HepG2 (cell line): ENCODE results near the gene BRD8. TPM values are rescaled to one million over a fixed set of nuclear protein-coding genes. Genes with fewer than 3 reads are reported as not detected.
A peak's percentile ranks its signal among the peaks of the same experiment; 100 is the strongest.

Source experiments
- CEBPG ChIP-seq: IDR thresholded peaks from 2 replicates; pipeline ENCODE4 v1.6.1; 2016
- MED13 ChIP-seq: sonication (generic); formaldehyde crosslinking; IDR thresholded peaks from 2 replicates; pipeline ENCODE4 v1.5.0; 2020; ENCODE audit warnings: missing genetic modification reagents
- MEIS2 ChIP-seq: sonication (generic); formaldehyde crosslinking; IDR thresholded peaks from 2 replicates; pipeline ENCODE4 v1.9.0; 2021; ENCODE audit warnings: mild to moderate bottlenecking, missing genetic modification reagents
- MLLT10 ChIP-seq: sonication (generic); formaldehyde crosslinking; IDR thresholded peaks from 2 replicates; pipeline ENCODE4 v1.4.0; 2020; ENCODE audit warnings: missing genetic modification reagents
- MTA3 ChIP-seq: sonication (generic); formaldehyde crosslinking; IDR thresholded peaks from 2 replicates; pipeline ENCODE4 v1.4.0; 2020; ENCODE audit warnings: missing genetic modification reagents
- NCOA2 ChIP-seq: sonication (generic); formaldehyde crosslinking; IDR thresholded peaks from 2 replicates; pipeline ENCODE4 v1.8.0; 2022; ENCODE audit warnings: inconsistent platforms
- PPARG ChIP-seq: conservative IDR thresholded peaks from 2 replicates; pipeline ENCODE4 v1.6.1; 2016; ENCODE audit warnings: missing biosample characterization, missing genetic modification reagents
- RFX1 ChIP-seq: fragments of 450-650 bp; IDR thresholded peaks from 2 replicates; pipeline ENCODE4 v1.6.1; 2017
- SNRNP70 ChIP-seq: fragments of 200-400 bp; formaldehyde crosslinking; IDR thresholded peaks from 2 replicates; pipeline ENCODE4 v1.6.1; 2017; ENCODE audit warnings: mild to moderate bottlenecking, low read depth, low read length, moderate library complexity
- TOE1 ChIP-seq: sonication (generic); formaldehyde crosslinking; IDR thresholded peaks from 2 replicates; pipeline ENCODE4 v1.4.0; 2020; ENCODE audit warnings: mild to moderate bottlenecking, missing genetic modification reagents
- XBP1 ChIP-seq: sonication (generic); formaldehyde crosslinking; IDR thresholded peaks from 2 replicates; pipeline ENCODE4 v1.5.0; 2020; ENCODE audit warnings: missing genetic modification reagents
- ZFP90 ChIP-seq: sonication (generic); formaldehyde crosslinking; IDR thresholded peaks from 2 replicates; pipeline ENCODE4 v1.8.0; 2022; ENCODE audit warnings: missing genetic modification reagents, mild to moderate bottlenecking, inconsistent platforms, borderline replicate concordance
- ZNF180 ChIP-seq: sonication (generic); formaldehyde crosslinking; IDR thresholded peaks from 2 replicates; pipeline ENCODE4 v1.4.0; 2020; ENCODE audit warnings: low read depth, missing genetic modification reagents, borderline replicate concordance
- ZNF343 ChIP-seq: sonication (generic); formaldehyde crosslinking; IDR thresholded peaks from 2 replicates; pipeline ENCODE4 v1.4.0; 2020; ENCODE audit warnings: mild to moderate bottlenecking, missing genetic modification reagents
- ZNF383 ChIP-seq: sonication (generic); formaldehyde crosslinking; IDR thresholded peaks from 2 replicates; pipeline ENCODE4 v1.4.0; 2020; ENCODE audit warnings: missing genetic modification reagents, mild to moderate bottlenecking, borderline replicate concordance
- ZNF451 ChIP-seq: sonication (generic); formaldehyde crosslinking; IDR thresholded peaks from 2 replicates; pipeline ENCODE4 v1.5.0; 2020; ENCODE audit warnings: mild to moderate bottlenecking, missing genetic modification reagents
- ZNF550 ChIP-seq: sonication (generic); formaldehyde crosslinking; IDR thresholded peaks from 2 replicates; pipeline ENCODE4 v1.4.0; 2020; ENCODE audit warnings: mild to moderate bottlenecking, missing genetic modification reagents, borderline replicate concordance
- ZNF558 ChIP-seq: sonication (generic); formaldehyde crosslinking; IDR thresholded peaks from 2 replicates; pipeline ENCODE4 v1.9.0; 2022; ENCODE audit warnings: mild to moderate bottlenecking, missing genetic modification reagents, borderline replicate concordance
- ZNF567 ChIP-seq: sonication (generic); formaldehyde crosslinking; IDR thresholded peaks from 2 replicates; pipeline ENCODE4 v1.8.1; 2023; ENCODE audit warnings: mild to moderate bottlenecking, missing genetic modification reagents, borderline replicate concordance
- ZNF569 ChIP-seq: sonication (generic); formaldehyde crosslinking; IDR thresholded peaks from 2 replicates; pipeline ENCODE4 v1.5.0; 2020; ENCODE audit warnings: mild to moderate bottlenecking, missing genetic modification reagents, moderate library complexity, borderline replicate concordance
- ZNF570 ChIP-seq: sonication (generic); formaldehyde crosslinking; IDR thresholded peaks from 2 replicates; pipeline ENCODE4 v1.4.0; 2020; ENCODE audit warnings: mild to moderate bottlenecking, missing genetic modification reagents, borderline replicate concordance
- ZNF703 ChIP-seq: sonication (generic); formaldehyde crosslinking; IDR thresholded peaks from 2 replicates; pipeline ENCODE4 v1.5.1; 2020; ENCODE audit warnings: missing genetic modification reagents, mild to moderate bottlenecking, moderate library complexity, borderline replicate concordance
- polyA plus RNA-seq, 8 experiments: library from polyadenylated mRNA; depleted of rRNA in 3 of 8; stranded (reverse) in 7 of 8; unstranded in 1 of 8; fragments of >200 nt; fragmentation: Illumina TruSeq in 4 of 8; extraction: Trizol in 4 of 8; gene quantifications; 2 replicates each; pipeline versions ENCODE4 v1.2.1 to v1.2.3, GENCODE V29; 2011 to 2016; ENCODE audit warnings: low read depth in 4 of 8, missing spikeins in 1 of 8, mixed read lengths in 1 of 8; ENCODE audit not compliant: insufficient read depth in 1 of 8
- total RNA-seq, 5 experiments: library from RNA; depleted of rRNA; stranded (reverse); fragments of >200 nt; fragmentation: Illumina TruSeq; extraction: Trizol; gene quantifications; 2 replicates each; pipeline ENCODE4 v1.2.3, GENCODE V29; 2016; ENCODE audit warnings: low read depth in 1 of 5
- TF ChIP-seq, protein P1 (sequence below): sonication (generic); formaldehyde crosslinking; IDR thresholded peaks from 2 replicates; pipeline ENCODE4 v1.4.0; 2020; ENCODE audit warnings: mild to moderate bottlenecking, missing genetic modification reagents
- TF ChIP-seq, protein P2 (sequence below), 2 experiments: sonication (generic) in 1 of 2; formaldehyde crosslinking in 1 of 2; IDR thresholded peaks; 2 replicates each; pipeline versions ENCODE4 v1.5.1 to v1.6.1; 2011 to 2020; ENCODE audit warnings: borderline replicate concordance in 1 of 2, low read depth in 1 of 2, low read length in 1 of 2, mild to moderate bottlenecking in 1 of 2, missing genetic modification reagents in 1 of 2, moderate library complexity in 1 of 2
- TF ChIP-seq, protein P3 (sequence below): sonication (generic); formaldehyde crosslinking; IDR thresholded peaks from 2 replicates; pipeline ENCODE4 v1.4.0; 2020; ENCODE audit warnings: missing genetic modification reagents, mild to moderate bottlenecking, borderline replicate concordance
- TF ChIP-seq, protein P4 (sequence below): sonication (generic); formaldehyde crosslinking; IDR thresholded peaks from 2 replicates; pipeline ENCODE4 v1.4.0; 2020; ENCODE audit warnings: missing genetic modification reagents

The BRD8 gene
- total and polyA plus RNA-seq, 2 of the 13 experiments (the other 11 are each of a cell fraction or from before 2014, with no cell fraction given) = 62.5 to 71.1 TPM

DNA sequence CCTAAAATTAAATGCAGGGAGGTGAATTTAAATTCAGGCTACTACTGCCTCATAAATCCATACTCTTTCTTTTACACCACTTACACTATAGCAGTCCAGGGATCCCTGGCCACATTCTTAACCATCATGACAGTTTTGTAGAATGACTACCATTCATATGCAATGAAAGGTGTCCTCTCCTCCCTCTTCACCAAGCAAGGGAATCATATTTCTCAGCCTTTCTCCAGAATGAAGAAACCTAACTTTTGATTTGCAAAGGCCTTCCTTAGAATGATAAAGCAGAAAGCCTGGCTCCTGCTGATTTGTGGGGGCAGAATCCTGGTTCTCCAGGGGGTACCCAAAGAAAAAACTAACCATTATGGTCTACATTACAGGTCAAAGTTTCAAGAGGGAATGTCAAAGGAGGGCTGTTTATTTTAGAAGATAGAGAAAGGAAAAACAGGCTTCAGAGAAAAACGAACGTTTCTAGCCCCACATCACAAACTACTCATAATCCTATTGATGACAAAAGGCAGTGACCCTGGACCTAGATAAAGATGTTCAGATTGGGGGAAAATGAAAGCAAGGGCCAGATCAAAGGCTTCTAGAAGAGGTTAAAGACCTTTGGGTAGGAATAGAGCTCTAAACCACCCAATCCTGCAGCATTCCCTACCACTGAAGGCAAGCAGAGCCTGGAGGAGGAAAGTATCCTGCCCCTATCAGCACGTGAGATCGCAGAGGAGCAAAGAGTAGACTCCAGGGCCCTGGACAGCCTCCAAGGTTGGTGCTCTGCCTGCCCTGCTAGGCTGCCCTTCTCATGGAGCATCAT is 83.1 kb downstream of the BRD8 start (continued):
- TF ChIP-seq XBP1 (CRISPR knock-in tag) = no peak
- TF ChIP-seq ZNF180 = no peak
- no peak for TF ChIP-seq RFX1
- TF ChIP-seq, protein P1, sequence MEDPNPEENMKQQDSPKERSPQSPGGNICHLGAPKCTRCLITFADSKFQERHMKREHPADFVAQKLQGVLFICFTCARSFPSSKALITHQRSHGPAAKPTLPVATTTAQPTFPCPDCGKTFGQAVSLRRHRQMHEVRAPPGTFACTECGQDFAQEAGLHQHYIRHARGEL (CRISPR knock-in tag) = no peak
- no peak for TF ChIP-seq ZNF567
- TF ChIP-seq PPARG = peak; percentile 83
- TF ChIP-seq ZNF383 (CRISPR knock-in tag) = no peak
- TF ChIP-seq MEIS2 (CRISPR knock-in tag) = 0 out of 2 replicates have a peak, but pooled peaks have one; percentile 34
- TF ChIP-seq SNRNP70 = no peak
- no peak for TF ChIP-seq TOE1 (CRISPR knock-in tag)
- TF ChIP-seq ZNF569 = no peak
- TF ChIP-seq ZNF570 = no peak
- no peak for TF ChIP-seq ZNF451 (CRISPR knock-in tag)
- no peak for TF ChIP-seq ZNF343 (CRISPR knock-in tag)
- TF ChIP-seq, protein P2, sequence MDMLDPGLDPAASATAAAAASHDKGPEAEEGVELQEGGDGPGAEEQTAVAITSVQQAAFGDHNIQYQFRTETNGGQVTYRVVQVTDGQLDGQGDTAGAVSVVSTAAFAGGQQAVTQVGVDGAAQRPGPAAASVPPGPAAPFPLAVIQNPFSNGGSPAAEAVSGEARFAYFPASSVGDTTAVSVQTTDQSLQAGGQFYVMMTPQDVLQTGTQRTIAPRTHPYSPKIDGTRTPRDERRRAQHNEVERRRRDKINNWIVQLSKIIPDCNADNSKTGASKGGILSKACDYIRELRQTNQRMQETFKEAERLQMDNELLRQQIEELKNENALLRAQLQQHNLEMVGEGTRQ (IDR thresholded peaks at IDR 0.05; ENCODE audit: low read depth, low read length) = no peak
- TF ChIP-seq, protein P2 (CRISPR knock-in tag; IDR thresholded peaks at IDR 0.05; ENCODE audit: borderline replicate concordance) = no peak
- no peak for TF ChIP-seq CEBPG (CRISPR knock-in tag)
- no peak for TF ChIP-seq ZNF558
- TF ChIP-seq, protein P3, sequence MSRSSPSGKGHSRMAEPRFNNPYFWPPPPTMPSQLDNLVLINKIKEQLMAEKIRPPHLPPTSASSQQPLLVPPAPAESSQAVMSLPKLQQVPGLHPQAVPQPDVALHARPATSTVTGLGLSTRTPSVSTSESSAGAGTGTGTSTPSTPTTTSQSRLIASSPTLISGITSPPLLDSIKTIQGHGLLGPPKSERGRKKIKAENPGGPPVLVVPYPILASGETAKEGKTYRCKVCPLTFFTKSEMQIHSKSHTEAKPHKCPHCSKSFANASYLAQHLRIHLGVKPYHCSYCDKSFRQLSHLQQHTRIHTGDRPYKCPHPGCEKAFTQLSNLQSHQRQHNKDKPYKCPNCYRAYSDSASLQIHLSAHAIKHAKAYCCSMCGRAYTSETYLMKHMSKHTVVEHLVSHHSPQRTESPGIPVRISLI (CRISPR knock-in tag) = peak; percentile 19; the same call in 1 of the 2 replicates
- TF ChIP-seq MTA3 (CRISPR knock-in tag) = no peak
- TF ChIP-seq ZFP90 (CRISPR knock-in tag) = 0 out of 2 replicates have a peak, but pooled peaks have one; percentile 22
- no peak for TF ChIP-seq ZNF703
- TF ChIP-seq, protein P4, sequence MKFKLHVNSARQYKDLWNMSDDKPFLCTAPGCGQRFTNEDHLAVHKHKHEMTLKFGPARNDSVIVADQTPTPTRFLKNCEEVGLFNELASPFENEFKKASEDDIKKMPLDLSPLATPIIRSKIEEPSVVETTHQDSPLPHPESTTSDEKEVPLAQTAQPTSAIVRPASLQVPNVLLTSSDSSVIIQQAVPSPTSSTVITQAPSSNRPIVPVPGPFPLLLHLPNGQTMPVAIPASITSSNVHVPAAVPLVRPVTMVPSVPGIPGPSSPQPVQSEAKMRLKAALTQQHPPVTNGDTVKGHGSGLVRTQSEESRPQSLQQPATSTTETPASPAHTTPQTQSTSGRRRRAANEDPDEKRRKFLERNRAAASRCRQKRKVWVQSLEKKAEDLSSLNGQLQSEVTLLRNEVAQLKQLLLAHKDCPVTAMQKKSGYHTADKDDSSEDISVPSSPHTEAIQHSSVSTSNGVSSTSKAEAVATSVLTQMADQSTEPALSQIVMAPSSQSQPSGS = no peak
- peak; percentile 75; the same call in 1 of the 2 replicates for TF ChIP-seq NCOA2
- no peak for TF ChIP-seq MLLT10 (CRISPR knock-in tag)
- TF ChIP-seq ZNF550 (CRISPR knock-in tag) = no peak
- TF ChIP-seq MED13 = no peak
